Endothelial cell of umbilical vein (primary cell): ENCODE data around the gene CHCHD3. TPM values are rescaled to one million over a fixed set of nuclear protein-coding genes. Genes with fewer than 3 reads are reported as not detected.

ENCODE experiments used
- BruUV-seq: library from RNA; stranded (reverse); fragments of 400-500 nt; replicated peaks from 2 replicates; lab custom pipeline; 2021; lab: Mats Ljungman, UMichigan
- CTCF ChIA-PET: fragments of 300-600, 350-600 bp; sonication (Branson Sonifier 250); formaldehyde crosslinking; loops from one replicate; lab custom pipeline; 2021; ENCODE audit warnings: antibody characterized with exemption, inconsistent platforms; lab: Charles Lee
- POLR2A ChIA-PET: fragments of 300-600, 350-600 bp; sonication (Branson Sonifier 250); formaldehyde crosslinking; loops from one replicate; lab custom pipeline; 2021; ENCODE audit warnings: antibody characterized with exemption, inconsistent platforms; lab: Charles Lee
- DNase-seq: peaks from one replicate; pipeline ENCODE4 v3.0.0-alpha.2; 2011; ENCODE audit warnings: low read depth, low spot score
- FAIRE-seq: peaks from 2 replicates; lab custom pipeline; 2011; peaks lifted over from hg19 to GRCh38; lab: Jason Lieb, UNC
- H2AFZ ChIP-seq: 2 replicates; pipeline ENCODE4 v1.6.0; 2012; ENCODE audit warnings: low read depth, low read length, control low read depth, inconsistent platforms
- H3K27ac ChIP-seq: 2 replicates; pipeline ENCODE4 v1.5.1; 2011; ENCODE audit warnings: low read depth, mild to moderate bottlenecking, control low read depth, low read length, moderate library complexity; ENCODE audit not compliant: insufficient read depth
- H3K27me3 ChIP-seq, 2 experiments: 2 replicates each; pipeline versions ENCODE4 v1.6.0 to v1.6.1; 2011; ENCODE audit warnings: low read length in 2 of 2, mixed read lengths in 1 of 2; ENCODE audit not compliant: control insufficient read depth in 2 of 2, insufficient read depth in 2 of 2
- H3K36me3 ChIP-seq, 2 experiments: 2 replicates in 1 of 2; 3 replicates in 1 of 2; pipeline ENCODE4 v1.5.1; 2011; ENCODE audit warnings: low read length in 2 of 2, mild to moderate bottlenecking in 1 of 2, moderate library complexity in 1 of 2; ENCODE audit not compliant: control insufficient read depth in 2 of 2, insufficient read depth in 2 of 2; ENCODE audit errors: extremely low read depth in 1 of 2
- H3K4me1 ChIP-seq: 3 replicates; pipeline ENCODE4 v1.5.1; 2011; ENCODE audit warnings: mild to moderate bottlenecking, low read length; ENCODE audit not compliant: control insufficient read depth, insufficient read depth; ENCODE audit errors: extremely low read depth
- H3K4me2 ChIP-seq: 2 replicates; pipeline ENCODE4 v1.6.1; 2011; ENCODE audit warnings: low read length, control low read depth, mixed read lengths; ENCODE audit not compliant: insufficient read depth
- H3K4me3 ChIP-seq, 3 experiments: fragments of 200-600 bp in 1 of 3; sonication (generic), shearing (Covaris generic) in 1 of 3; replicated peaks in 1 of 3; 2 replicates each; pipeline ENCODE4 v1.5.1; 2011 to 2016; ENCODE audit warnings: control low read depth in 3 of 3, low read length in 3 of 3, mild to moderate bottlenecking in 2 of 3, inconsistent platforms in 1 of 3, low read depth in 1 of 3, moderate library complexity in 1 of 3; ENCODE audit not compliant: insufficient read depth in 1 of 3
- H3K79me2 ChIP-seq: 2 replicates; pipeline ENCODE4 v1.6.0; 2012; ENCODE audit warnings: low read length, inconsistent platforms; ENCODE audit not compliant: control insufficient read depth, insufficient read depth
- H3K9ac ChIP-seq: replicated peaks from 2 replicates; pipeline ENCODE3; 2011; ENCODE audit warnings: low read length, control low read depth; ENCODE audit not compliant: insufficient read depth; ENCODE audit errors: extremely low read depth
- H3K9me1 ChIP-seq: replicated peaks from 3 replicates; pipeline ENCODE4 v1.6.0; 2011; ENCODE audit warnings: mild to moderate bottlenecking, low read length; ENCODE audit not compliant: control insufficient read depth, insufficient read depth; ENCODE audit errors: extremely low read depth
- H3K9me3 ChIP-seq: replicated peaks from 2 replicates; pipeline ENCODE4 v1.5.1; 2012; ENCODE audit warnings: low read length, inconsistent platforms; ENCODE audit not compliant: control insufficient read depth, insufficient read depth
- H4K20me1 ChIP-seq: replicated peaks from 2 replicates; pipeline ENCODE3; 2011; ENCODE audit warnings: mild to moderate bottlenecking, low read length; ENCODE audit not compliant: control insufficient read depth, insufficient read depth; ENCODE audit errors: extremely low read depth
- CTCF ChIP-seq, 2 donors: IDR thresholded peaks; 1 replicate in 1 of 2; 2 replicates in 1 of 2; pipeline ENCODE4 v1.5.1; 2011; ENCODE audit warnings: low read length in 2 of 2, mild to moderate bottlenecking in 2 of 2, moderate library complexity in 2 of 2, control low read depth in 1 of 2, inconsistent platforms in 1 of 2, low read depth in 1 of 2; ENCODE audit not compliant: insufficient read depth in 1 of 2; ENCODE audit errors: extremely low read depth in 1 of 2
- EZH2 ChIP-seq: IDR thresholded peaks from 2 replicates; pipeline ENCODE4 v1.6.1; 2012; ENCODE audit warnings: borderline replicate concordance, low read depth, mild to moderate bottlenecking, moderate library complexity, low read length, inconsistent platforms; ENCODE audit not compliant: severe bottlenecking
- FOS ChIP-seq: IDR thresholded peaks from 2 replicates; pipeline ENCODE4 v1.6.1; 2011; ENCODE audit warnings: mild to moderate bottlenecking, low read length, moderate library complexity, borderline replicate concordance; ENCODE audit not compliant: insufficient read depth
- GATA2 ChIP-seq: IDR thresholded peaks from 2 replicates; pipeline ENCODE4 v1.7.0; 2011; ENCODE audit warnings: low read depth, mild to moderate bottlenecking, moderate library complexity, mixed read lengths, low read length; ENCODE audit not compliant: insufficient read length, insufficient read depth
- JUN ChIP-seq: IDR thresholded peaks from 2 replicates; pipeline ENCODE4 v1.6.1; 2011; ENCODE audit warnings: borderline replicate concordance, low read depth; ENCODE audit not compliant: insufficient read length, insufficient read depth
- MAX ChIP-seq: IDR thresholded peaks from 2 replicates; pipeline ENCODE4 v1.6.1; 2011; ENCODE audit not compliant: insufficient read depth, insufficient read length
- MYC ChIP-seq: IDR thresholded peaks from one replicate; pipeline ENCODE4 v1.6.1; 2011; ENCODE audit warnings: mild to moderate bottlenecking, low read depth, low read length
- POLR2A ChIP-seq: IDR thresholded peaks from 2 replicates; pipeline ENCODE4 v1.6.1; 2012; ENCODE audit warnings: low read depth, mild to moderate bottlenecking, control low read depth, low read length
- POLR2AphosphoS5 ChIP-seq: IDR thresholded peaks from 2 replicates; pipeline ENCODE4 v1.6.1; 2012; ENCODE audit warnings: low read depth, mild to moderate bottlenecking, control low read depth, low read length, moderate library complexity; ENCODE audit not compliant: insufficient read depth
- dilution Hi-C: fragments of 300-500 bp; cut with MboI; formaldehyde crosslinking; loops from one replicate; pipeline ENCODE4 v1.15.0; 2019; ENCODE audit warnings: low sequenced_read_pairs; ENCODE audit not compliant: extremely low pct_ligation_motif_present
- intact Hi-C: fragments of 100-400 bp; cut with micrococcal nuclease; formaldehyde crosslinking; loops from one replicate; pipeline ENCODE4 v1.10.0; 2022
- polyA plus RNA-seq, 4 experiments: library from polyadenylated mRNA; depleted of rRNA in 3 of 4; stranded (reverse) in 3 of 4; unstranded in 1 of 4; fragments of >200 nt; gene quantifications; 2 replicates each; pipeline versions ENCODE4 v1.2.1 to v1.2.3, GENCODE V29; 2011 to 2012; ENCODE audit warnings: missing spikeins in 1 of 4
- total RNA-seq: library from RNA; stranded (reverse); gene quantifications from 2 replicates; pipeline ENCODE4 v1.2.3, GENCODE V29; 2021

Gene CHCHD3
- total and polyA plus RNA-seq, 2 donors (not counting 3 experiments of a cell fraction or from before 2014, with no cell fraction given), result 22.0 to 63.7 TPM

GRCh38 chr7:132752431-132752830, 329.5 kb downstream of the CHCHD3 start:
- intact Hi-C loops (no loop called here), dilution Hi-C loops (no loop called here)
- Histone ChIP-seq H3K27me3 (peaks cover 14 to 17% of the 10 kb centered on the region in 2 experiments), H3K4me2 (no peak overlapping the region), H3K4me3 (no peak overlapping the region), H3K9ac (no peak overlapping the region), H3K79me2 (no peaks in the 10 kb centered on the region), H3K4me1 (no peaks in the 10 kb centered on the region), H3K9me3 (no peaks in the 10 kb centered on the region), H4K20me1 (no peaks in the 10 kb centered on the region), H3K27ac (no peak overlapping the region), H3K9me1 (no peaks in the 10 kb centered on the region), H2AFZ (no peak overlapping the region), H3K36me3 (no peaks in the 10 kb centered on the region)
- DNase-seq (no peak), FAIRE-seq (no peak)
- POLR2A ChIA-PET, result no interaction called here
- TF ChIP-seq MYC, result no peak
- no peak for TF ChIP-seq POLR2AphosphoS5
- TF ChIP-seq GATA2, result no peak
- no peak for TF ChIP-seq JUN
- TF ChIP-seq CTCF (IDR thresholded peaks at IDR 0.05; ENCODE audit: extremely low read depth in 1 of 2, insufficient read depth in 1 of 2, low read depth in 1 of 2, low read length in 2 of 2), result no peak
- no peak for TF ChIP-seq FOS
- no peak for TF ChIP-seq MAX
- no peak for TF ChIP-seq EZH2
- TF ChIP-seq POLR2A, result no peak
- CTCF ChIA-PET, result no interaction called here
- no TSS peak for BruUV-seq
